ENCODE measurements around the gene WNT8B.
A peak's percentile ranks its signal among the peaks of the same experiment; 100 is the strongest.

WNT8B gene

GRCh38 chr10:100483876-100484666 lies 21.3 kb downstream of the WNT8B start:
- DNase-seq = no peak

GRCh38 chr10:100485366-100485765 lies 22.6 kb downstream of the WNT8B start:
- no peak for DNase-seq

- DNase-seq = no peak
Observed at GRCh38 chr10:100485801-100486495, 23.1 kb downstream of the WNT8B start.

- DNase-seq = no peak
Observed at GRCh38 chr10:100487529-100487928, 24.7 kb downstream of the WNT8B start.

GRCh38 chr10:100489396-100489795 lies 26.6 kb downstream of the WNT8B start:
- DNase-seq = no peak

- DNase-seq = no peak
Observed at GRCh38 chr10:100490531-100490930, 27.7 kb downstream of the WNT8B start.

GRCh38 chr10:100496567-100496966 lies 33.8 kb downstream of the WNT8B start:
- no peak for DNase-seq

GRCh38 chr10:100498059-100498458 lies 35.2 kb downstream of the WNT8B start:
- no peak for DNase-seq

GRCh38 chr10:100501423-100501822 lies 38.6 kb downstream of the WNT8B start:
- no peak for DNase-seq

- DNase-seq = no peak
Observed at GRCh38 chr10:100502926-100503494, 40.2 kb downstream of the WNT8B start.

GRCh38 chr10:100504096-100504495 lies 41.3 kb downstream of the WNT8B start:
- peak; percentile 75 for DNase-seq

- no peak for DNase-seq
Observed at GRCh38 chr10:100505164-100505563, 42.4 kb downstream of the WNT8B start.

GRCh38 chr10:100506596-100507356 lies 44.0 kb downstream of the WNT8B start:
- no peak for DNase-seq

- DNase-seq = no peak
Observed at GRCh38 chr10:100507357-100507732, 44.5 kb downstream of the WNT8B start.

- DNase-seq = no peak
Observed at GRCh38 chr10:100508266-100508665, 45.5 kb downstream of the WNT8B start.

- peak; percentile 48 for DNase-seq
Observed at GRCh38 chr10:100508691-100509150, 45.9 kb downstream of the WNT8B start.

- DNase-seq = no peak
Observed at GRCh38 chr10:100509241-100509840, 46.5 kb downstream of the WNT8B start.

- peak; percentile 56 for DNase-seq
Observed at GRCh38 chr10:100510533-100511308, 47.9 kb downstream of the WNT8B start.

GRCh38 chr10:100515612-100516011 lies 52.8 kb downstream of the WNT8B start:
- DNase-seq = no peak

- peak; percentile 20 for DNase-seq
Observed at GRCh38 chr10:100516847-100517246, 54.0 kb downstream of the WNT8B start.

GRCh38 chr10:100518761-100519241 lies 56.0 kb downstream of the WNT8B start:
- DNase-seq = peak; percentile 44
